NCI-H460 (cell line): ENCODE measurements around the gene OSBPL10. TPM values are rescaled to one million over a fixed set of nuclear protein-coding genes. Genes with fewer than 3 reads are reported as not detected.
"Not testable (repeated sequence)": the region's sequence is repeated elsewhere in the genome, so short reads cannot be mapped to it uniquely, and the experiment has no call there.

Source experiments
- DNase-seq: peaks from one replicate; pipeline ENCODE4 v3.0.0-alpha.2; 2016; ENCODE audit warnings: low read depth; ENCODE audit errors: extremely low read depth
- total RNA-seq: library from RNA; depleted of rRNA; stranded (reverse); fragments of >200 nt; shearing (Covaris generic); gene quantifications from 2 replicates; pipeline ENCODE4 v1.2.3, GENCODE V29; 2014

The OSBPL10 gene
- total RNA-seq, 1 experiment from 2014 or later, result 3.0 TPM

- DNase-seq, result no peak
Observed at GRCh38 chr3:31862666-31863279, 118.3 kb downstream of the OSBPL10 start.

GRCh38 chr3:31861826-31862225 is 119.2 kb downstream of the OSBPL10 start:
- DNase-seq, result no peak

GRCh38 chr3:31860642-31861041 is 120.4 kb downstream of the OSBPL10 start:
- not testable (repeated sequence) for DNase-seq

- DNase-seq, result no peak
Observed at GRCh38 chr3:31859245-31859644, 121.8 kb downstream of the OSBPL10 start.

GRCh38 chr3:31858439-31858838 is 122.6 kb downstream of the OSBPL10 start:
- DNase-seq, result no peak

GRCh38 chr3:31853580-31853979 is 127.5 kb downstream of the OSBPL10 start:
- DNase-seq, result no peak

GRCh38 chr3:31851278-31851677 is 129.8 kb downstream of the OSBPL10 start:
- DNase-seq, result no peak

- no peak for DNase-seq
Observed at GRCh38 chr3:31848911-31849310, 132.2 kb downstream of the OSBPL10 start.

- DNase-seq, result no peak
Observed at GRCh38 chr3:31848163-31848818, 132.8 kb downstream of the OSBPL10 start.

- DNase-seq, result no peak
Observed at GRCh38 chr3:31847760-31848159, 133.3 kb downstream of the OSBPL10 start.

- DNase-seq, result no peak
Observed at GRCh38 chr3:31841515-31841914, 139.5 kb downstream of the OSBPL10 start.

- DNase-seq, result no peak
Observed at GRCh38 chr3:31840252-31840651, 140.8 kb downstream of the OSBPL10 start.

GRCh38 chr3:31839144-31839917 is 141.7 kb downstream of the OSBPL10 start:
- no peak for DNase-seq

- no peak for DNase-seq
Observed at GRCh38 chr3:31836131-31837075, 144.7 kb downstream of the OSBPL10 start.

- no peak for DNase-seq
Observed at GRCh38 chr3:31833391-31834190, 147.5 kb downstream of the OSBPL10 start.

GRCh38 chr3:31832551-31832950 is 148.5 kb downstream of the OSBPL10 start:
- DNase-seq, result no peak

- DNase-seq, result no peak
Observed at GRCh38 chr3:31831591-31831990, 149.5 kb downstream of the OSBPL10 start.

- no peak for DNase-seq
Observed at GRCh38 chr3:31829826-31830426, 151.1 kb downstream of the OSBPL10 start.

GRCh38 chr3:31829010-31829409 is 152.1 kb downstream of the OSBPL10 start:
- DNase-seq, result no peak
